Keratinocyte (primary cell): ENCODE measurements around the gene HSP90AB1. TPM values are rescaled to one million over a fixed set of nuclear protein-coding genes. Genes with fewer than 3 reads are reported as not detected.

ENCODE experiments used
- DNase-seq: peaks from one replicate; pipeline ENCODE4 v3.0.0-alpha.2; 2011; ENCODE audit warnings: low read depth, missing footprints, low spot score
- FAIRE-seq: peaks from 2 replicates; lab custom pipeline; 2011; peaks lifted over from hg19 to GRCh38; lab: Jason Lieb, UNC
- H2AFZ ChIP-seq: 2 replicates; pipeline ENCODE4 v1.6.0; 2012; ENCODE audit warnings: low read length, control low read depth, inconsistent platforms; ENCODE audit not compliant: control insufficient read depth
- H3K27ac ChIP-seq: 2 replicates; pipeline ENCODE4 v1.5.1; 2011; ENCODE audit warnings: low read length; ENCODE audit not compliant: control insufficient read depth, insufficient read depth
- H3K27me3 ChIP-seq: 3 replicates; pipeline ENCODE4 v1.6.0; 2011; ENCODE audit warnings: low read length; ENCODE audit not compliant: control insufficient read depth, insufficient read depth; ENCODE audit errors: extremely low read depth
- H3K36me3 ChIP-seq, 2 experiments: 2 replicates in 1 of 2; 3 replicates in 1 of 2; pipeline ENCODE4 v1.5.1; 2011; ENCODE audit warnings: low read length in 2 of 2, mild to moderate bottlenecking in 1 of 2; ENCODE audit not compliant: control insufficient read depth in 2 of 2, insufficient read depth in 2 of 2; ENCODE audit errors: extremely low read depth in 1 of 2
- H3K4me1 ChIP-seq: 3 replicates; pipeline ENCODE4 v1.5.1; 2011; ENCODE audit warnings: low read length; ENCODE audit not compliant: control insufficient read depth, insufficient read depth; ENCODE audit errors: extremely low read depth
- H3K4me2 ChIP-seq: 3 replicates; pipeline ENCODE4 v1.6.0; 2011; ENCODE audit warnings: low read depth, low read length; ENCODE audit not compliant: control insufficient read depth, insufficient read depth; ENCODE audit errors: extremely low read depth
- H3K4me3 ChIP-seq, 3 experiments: fragments of 200-600 bp in 1 of 3; sonication (generic) in 1 of 3; 2 replicates in 2 of 3; 3 replicates in 1 of 3; pipeline ENCODE4 v1.5.1; 2011 to 2016; ENCODE audit warnings: low read length in 3 of 3, mild to moderate bottlenecking in 3 of 3, control low read depth in 2 of 3, inconsistent platforms in 1 of 3, low read depth in 1 of 3, mixed read lengths in 1 of 3, mixed run types in 1 of 3, moderate library complexity in 1 of 3; ENCODE audit not compliant: control insufficient read depth in 2 of 3, insufficient read depth in 2 of 3; ENCODE audit errors: extremely low read depth in 1 of 3
- H3K79me2 ChIP-seq: 2 replicates; pipeline ENCODE4 v1.6.0; 2012; ENCODE audit warnings: low read length; ENCODE audit not compliant: control insufficient read depth, insufficient read depth
- H3K9ac ChIP-seq: 3 replicates; pipeline ENCODE4 v1.6.0; 2011; ENCODE audit warnings: low read length; ENCODE audit not compliant: control insufficient read depth, insufficient read depth; ENCODE audit errors: extremely low read depth
- H3K9me1 ChIP-seq: 3 replicates; pipeline ENCODE4 v1.6.0; 2011; ENCODE audit warnings: low read length; ENCODE audit not compliant: control insufficient read depth, insufficient read depth; ENCODE audit errors: extremely low read depth
- H3K9me3 ChIP-seq: 2 replicates; pipeline ENCODE4 v1.5.1; 2012; ENCODE audit warnings: low read depth, low read length; ENCODE audit not compliant: control insufficient read depth
- H4K20me1 ChIP-seq: 3 replicates; pipeline ENCODE4 v1.6.0; 2011; ENCODE audit warnings: low read length; ENCODE audit not compliant: control insufficient read depth, insufficient read depth; ENCODE audit errors: extremely low read depth
- EZH2 ChIP-seq: IDR thresholded peaks from one replicate; pipeline ENCODE4 v1.6.1; 2012; ENCODE audit warnings: inconsistent platforms, mild to moderate bottlenecking, low read length, moderate library complexity
- dilution Hi-C: fragments of 300-500 bp; cut with MboI; formaldehyde crosslinking; loops from one replicate; pipeline ENCODE4 v1.7.0; 2020; ENCODE audit warnings: low sequenced_read_pairs; ENCODE audit not compliant: extremely low pct_ligation_motif_present
- polyA plus RNA-seq, 5 experiments: library from polyadenylated mRNA; depleted of rRNA in 3 of 5; stranded (reverse) in 3 of 5; stranded (forward) in 1 of 5; unstranded in 1 of 5; fragments of >200 nt; gene quantifications; 1 replicate in 1 of 5; 2 replicates in 3 of 5; 3 replicates in 1 of 5; pipeline versions ENCODE4 v1.2.1 to v1.2.3, GENCODE V29; 2011 to 2012; ENCODE audit warnings: missing spikeins in 2 of 5, low read depth in 1 of 5, low replicate concordance in 1 of 5
- TF ChIP-seq, protein P1 (sequence below), 3 experiments: IDR thresholded peaks in 1 of 3; conservative IDR thresholded peaks in 1 of 3; optimal IDR thresholded peaks in 1 of 3; 2 replicates in 2 of 3; 3 replicates in 1 of 3; pipeline versions ENCODE3 to v1.5.1; 2011; ENCODE audit warnings: low read length in 3 of 3, mild to moderate bottlenecking in 3 of 3, moderate library complexity in 2 of 3, control low read depth in 1 of 3, inconsistent platforms in 1 of 3; ENCODE audit not compliant: insufficient read depth in 2 of 3; ENCODE audit errors: extremely low read depth in 1 of 3

The HSP90AB1 gene
- polyA plus RNA-seq, 1 donor (not counting 4 experiments of a cell fraction or from before 2014, with no cell fraction given): 1,089 TPM

DNA sequence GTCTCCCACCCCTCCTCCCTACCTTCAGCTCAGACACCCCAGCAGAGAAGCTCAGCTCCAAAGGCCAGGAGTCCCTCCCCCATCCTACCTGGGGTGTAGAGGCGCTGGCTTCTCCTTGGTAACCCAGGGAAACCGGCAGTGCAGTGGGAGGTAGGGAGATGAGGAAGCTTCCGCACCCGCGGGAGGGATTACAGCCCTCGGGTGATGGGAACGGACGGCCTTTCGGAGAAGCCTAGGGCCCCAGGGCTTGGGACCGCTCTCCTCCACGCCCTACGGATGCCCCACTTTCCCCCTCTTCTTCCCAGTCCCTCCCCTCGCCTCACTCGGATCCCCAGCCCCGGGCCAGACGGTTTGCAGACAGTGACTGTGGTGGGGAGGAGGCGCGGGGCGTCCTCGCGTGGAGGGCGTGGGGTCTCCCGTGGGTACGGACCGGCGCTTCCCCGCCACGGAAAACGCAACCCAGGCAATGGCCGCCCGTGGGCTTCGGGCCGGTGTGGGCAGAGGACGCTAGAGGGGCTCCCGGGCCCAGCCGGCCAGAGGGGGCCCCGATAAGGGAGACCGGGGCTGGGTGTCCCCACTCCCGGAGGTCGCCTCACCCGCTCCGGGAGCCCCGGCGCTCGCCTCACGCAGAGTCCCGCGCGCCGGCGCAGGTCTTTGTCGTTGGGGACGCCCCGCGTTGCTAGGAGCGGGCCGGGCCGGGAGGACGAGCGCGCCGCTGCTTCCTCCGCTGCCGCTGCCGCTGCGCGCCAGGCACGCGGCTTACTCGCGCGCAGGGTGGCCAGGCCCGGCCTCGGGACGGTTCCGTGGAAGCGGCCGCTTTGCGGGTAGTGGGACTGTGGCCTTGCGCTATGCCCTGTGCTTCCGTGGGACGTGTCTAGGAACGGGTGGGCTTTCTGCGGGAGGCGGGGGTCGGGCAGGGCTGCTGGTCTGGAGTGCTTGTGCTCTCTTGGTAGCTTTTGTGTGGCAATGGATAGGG lies 50.5 kb downstream of the HSP90AB1 start:
- Histone ChIP-seq H3K4me1 (peaks cover 7% of the 10 kb centered on the region), H3K9ac (peak overlapping the region; percentile 2), H3K9me3 (no peaks in the 10 kb centered on the region), H3K27ac (no peak overlapping the region), H3K4me2 (peak overlapping the region; percentile 69), H3K27me3 (peaks cover 39% of the 10 kb centered on the region), H3K9me1 (peaks cover 2% of the 10 kb centered on the region), H3K4me3 (peak overlapping the region; percentile 14 to 48 (median 38)), H2AFZ (no peak overlapping the region), H4K20me1 (peaks cover 3% of the 10 kb centered on the region), H3K36me3 (peaks cover 18 to 19% of the 10 kb centered on the region in 2 experiments), H3K79me2 (no peaks in the 10 kb centered on the region)
- dilution Hi-C loops: no loop called here
- no peak for DNase-seq
- no peak for FAIRE-seq
- TF ChIP-seq, protein P1, sequence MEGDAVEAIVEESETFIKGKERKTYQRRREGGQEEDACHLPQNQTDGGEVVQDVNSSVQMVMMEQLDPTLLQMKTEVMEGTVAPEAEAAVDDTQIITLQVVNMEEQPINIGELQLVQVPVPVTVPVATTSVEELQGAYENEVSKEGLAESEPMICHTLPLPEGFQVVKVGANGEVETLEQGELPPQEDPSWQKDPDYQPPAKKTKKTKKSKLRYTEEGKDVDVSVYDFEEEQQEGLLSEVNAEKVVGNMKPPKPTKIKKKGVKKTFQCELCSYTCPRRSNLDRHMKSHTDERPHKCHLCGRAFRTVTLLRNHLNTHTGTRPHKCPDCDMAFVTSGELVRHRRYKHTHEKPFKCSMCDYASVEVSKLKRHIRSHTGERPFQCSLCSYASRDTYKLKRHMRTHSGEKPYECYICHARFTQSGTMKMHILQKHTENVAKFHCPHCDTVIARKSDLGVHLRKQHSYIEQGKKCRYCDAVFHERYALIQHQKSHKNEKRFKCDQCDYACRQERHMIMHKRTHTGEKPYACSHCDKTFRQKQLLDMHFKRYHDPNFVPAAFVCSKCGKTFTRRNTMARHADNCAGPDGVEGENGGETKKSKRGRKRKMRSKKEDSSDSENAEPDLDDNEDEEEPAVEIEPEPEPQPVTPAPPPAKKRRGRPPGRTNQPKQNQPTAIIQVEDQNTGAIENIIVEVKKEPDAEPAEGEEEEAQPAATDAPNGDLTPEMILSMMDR (optimal IDR thresholded peaks at IDR 0.05 in 1 of 3, IDR thresholded peaks at IDR 0.05 in 1 of 3, conservative IDR thresholded peaks at IDR 0.05 in 1 of 3; ENCODE audit: extremely low read depth in 1 of 3, insufficient read depth in 2 of 3, low read length in 3 of 3): no peak
- peak; percentile 92 for TF ChIP-seq EZH2

DNA sequence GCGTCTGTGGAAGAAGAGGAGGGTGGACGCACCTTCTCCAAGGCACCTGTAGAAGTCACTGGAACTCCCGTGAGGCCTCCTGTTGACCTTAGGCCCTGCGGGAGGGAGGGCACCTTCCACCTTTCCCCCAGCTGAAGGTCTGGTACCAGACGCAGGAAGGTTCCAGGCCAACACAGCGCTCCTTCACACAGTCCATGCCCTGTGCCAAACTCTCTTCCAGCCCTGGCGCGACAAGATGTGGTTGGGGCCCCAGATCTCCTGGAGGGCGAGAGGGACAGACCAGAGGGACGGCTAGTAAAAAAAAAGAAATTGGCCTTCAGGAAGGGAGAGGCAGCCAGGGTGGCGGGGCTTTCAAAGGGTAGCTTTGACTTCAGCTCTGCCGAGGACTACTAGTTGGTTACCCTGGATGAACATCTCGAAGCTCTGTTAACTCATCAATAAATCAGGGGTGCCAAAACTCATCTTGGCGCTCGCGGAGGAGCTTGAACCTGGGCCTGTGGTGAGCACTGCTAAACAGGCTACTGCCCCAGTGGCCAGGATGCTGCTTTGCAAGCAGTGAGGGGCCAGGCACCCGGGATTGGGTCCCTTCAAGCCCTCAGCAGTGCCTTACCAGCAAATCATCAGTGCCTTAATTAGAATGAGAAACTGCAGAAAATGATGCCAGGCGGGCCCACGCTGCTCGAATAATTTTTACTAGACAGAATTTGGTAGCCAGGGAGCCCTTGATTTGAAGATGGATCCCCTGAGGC lies 51.3 kb downstream of the HSP90AB1 start:
- no peak for FAIRE-seq

More for the DNA sequence above, 51.3 kb downstream of the HSP90AB1 start:
- no peak overlapping the region for H3K27ac ChIP-seq
- no peaks in the 10 kb centered on the region for H3K9me3 ChIP-seq
- H3K4me3 ChIP-seq: no peak overlapping the region
- peaks cover 23 to 25% of the 10 kb centered on the region in 2 experiments for H3K36me3 ChIP-seq
- dilution Hi-C loops: no loop called here
- peaks cover 7% of the 10 kb centered on the region for H3K4me1 ChIP-seq
- peak overlapping the region; percentile 2 for H3K9ac ChIP-seq
- H3K79me2 ChIP-seq: no peaks in the 10 kb centered on the region
- peaks cover 37% of the 10 kb centered on the region for H3K27me3 ChIP-seq
- peaks cover 2% of the 10 kb centered on the region for H3K9me1 ChIP-seq
- no peak for TF ChIP-seq EZH2
- H4K20me1 ChIP-seq: peaks cover 3% of the 10 kb centered on the region
- no peak for DNase-seq
- peak overlapping the region; percentile 69 for H3K4me2 ChIP-seq
- H2AFZ ChIP-seq: no peak overlapping the region
